Measurements from ENCODE around the gene SMIM13. TPM values are rescaled to one million over a fixed set of nuclear protein-coding genes. Genes with fewer than 3 reads are reported as not detected.
"Not testable (repeated sequence)": the region's sequence is repeated elsewhere in the genome, so short reads cannot be mapped to it uniquely, and the experiment has no call there.

SMIM13 gene
- total RNA-seq, 1 experiment from 2014 or later = 16.3 TPM

DNA sequence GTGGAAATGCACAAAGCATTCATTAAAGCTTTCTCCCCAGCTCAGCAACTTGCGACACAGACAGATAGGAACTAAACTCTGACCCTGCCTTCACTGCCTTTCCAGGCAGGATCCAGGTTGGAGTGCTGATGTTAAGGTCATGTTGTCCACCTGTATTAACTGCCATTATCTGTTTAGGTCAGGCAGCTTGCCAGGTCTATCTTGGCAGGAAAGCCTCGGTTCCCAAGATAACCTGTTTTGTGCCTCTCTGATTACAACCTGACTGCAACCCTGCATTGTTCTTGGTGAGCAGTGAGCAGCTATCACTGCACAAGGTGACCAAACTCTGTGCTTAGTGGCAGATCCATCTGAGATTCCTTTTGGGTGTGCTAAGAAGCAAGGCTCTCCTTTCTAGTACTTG, 26.3 kb upstream of the SMIM13 start:
- no peaks in the 10 kb centered on the region for H3K27me3 ChIP-seq
- no peaks in the 10 kb centered on the region for H3K4me1 ChIP-seq
- H3K9me3 ChIP-seq (replicated peaks) = no peaks in the 10 kb centered on the region
- H3K27ac ChIP-seq = no peak overlapping the region
- DNase-seq = no peak
- no peaks in the 10 kb centered on the region for H3K36me3 ChIP-seq
- H3K4me3 ChIP-seq = no peak overlapping the region

DNA sequence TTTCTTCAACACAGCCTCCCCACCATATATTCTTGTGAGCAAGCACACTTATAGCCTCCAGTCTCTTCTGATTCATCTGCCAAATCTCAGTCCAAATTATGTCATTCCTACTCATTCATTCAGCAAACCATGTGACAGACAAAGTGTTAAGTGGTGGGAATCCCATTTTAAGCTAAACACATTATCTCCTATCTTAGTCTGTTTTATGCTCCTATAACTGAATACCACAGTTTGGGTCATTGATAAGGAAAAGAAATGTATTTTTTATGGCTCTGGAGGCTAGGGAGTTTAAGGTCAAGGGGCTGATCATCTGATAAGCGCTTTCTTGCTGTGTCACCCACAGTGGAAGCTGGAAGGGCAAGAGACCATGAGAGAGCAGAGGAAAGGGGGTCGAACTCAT, 23.9 kb upstream of the SMIM13 start:
- H3K36me3 ChIP-seq = no peaks in the 10 kb centered on the region
- H3K4me3 ChIP-seq = no peak overlapping the region
- H3K27ac ChIP-seq = no peak overlapping the region
- no peaks in the 10 kb centered on the region for H3K27me3 ChIP-seq
- no peak for DNase-seq
- H3K4me1 ChIP-seq = no peaks in the 10 kb centered on the region
- no peaks in the 10 kb centered on the region for H3K9me3 ChIP-seq (replicated peaks)

DNA sequence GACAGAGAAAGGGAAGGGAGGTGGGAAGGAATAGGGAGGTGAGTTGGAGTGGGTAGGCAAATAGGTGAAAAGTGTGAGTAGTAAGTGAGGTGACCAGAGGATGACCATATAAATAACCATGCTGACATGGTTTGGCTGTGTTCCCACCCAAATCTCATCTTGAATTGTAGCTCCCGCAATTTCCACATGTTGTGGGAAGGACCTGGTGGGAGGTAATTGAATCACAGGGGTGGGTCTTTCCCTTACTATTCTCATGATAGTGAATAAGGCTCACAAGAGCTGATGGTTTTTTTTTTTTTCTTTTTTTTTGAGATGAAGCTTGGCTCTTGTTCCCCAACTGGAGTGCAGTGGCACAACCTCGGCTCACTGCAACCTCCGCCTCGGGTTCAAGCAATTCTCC, 21.5 kb upstream of the SMIM13 start:
- Histone ChIP-seq H3K27me3 (no peaks in the 10 kb centered on the region), H3K4me3 (no peak overlapping the region), H3K27ac (no peak overlapping the region), H3K9me3 (replicated peaks) (no peaks in the 10 kb centered on the region), H3K36me3 (no peaks in the 10 kb centered on the region), H3K4me1 (no peaks in the 10 kb centered on the region)
- no peak for DNase-seq

DNA sequence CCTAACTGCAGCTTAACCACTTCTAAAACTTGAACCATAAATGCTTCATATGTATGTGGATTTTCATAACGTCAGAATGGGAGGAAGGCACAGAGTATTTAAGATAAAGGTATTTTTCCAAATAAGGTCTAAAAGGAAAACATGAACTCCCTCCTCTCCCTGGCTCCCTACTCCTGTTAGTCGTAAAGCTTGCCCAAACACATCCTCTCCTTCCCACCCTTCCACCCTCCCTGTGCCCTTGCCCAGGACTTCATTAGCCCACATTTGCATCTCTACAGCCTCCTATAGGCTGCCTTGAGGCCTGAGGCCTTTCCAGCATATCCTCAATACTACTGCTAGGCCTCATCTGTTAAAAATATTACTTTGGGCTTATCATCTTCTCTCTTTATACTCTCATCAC, 17.1 kb upstream of the SMIM13 start:
- no peaks in the 10 kb centered on the region for H3K9me3 ChIP-seq (replicated peaks)
- H3K4me3 ChIP-seq = no peak overlapping the region
- no peaks in the 10 kb centered on the region for H3K36me3 ChIP-seq
- DNase-seq = no peak
- no peak overlapping the region for H3K27ac ChIP-seq
- no peaks in the 10 kb centered on the region for H3K4me1 ChIP-seq
- no peaks in the 10 kb centered on the region for H3K27me3 ChIP-seq

DNA sequence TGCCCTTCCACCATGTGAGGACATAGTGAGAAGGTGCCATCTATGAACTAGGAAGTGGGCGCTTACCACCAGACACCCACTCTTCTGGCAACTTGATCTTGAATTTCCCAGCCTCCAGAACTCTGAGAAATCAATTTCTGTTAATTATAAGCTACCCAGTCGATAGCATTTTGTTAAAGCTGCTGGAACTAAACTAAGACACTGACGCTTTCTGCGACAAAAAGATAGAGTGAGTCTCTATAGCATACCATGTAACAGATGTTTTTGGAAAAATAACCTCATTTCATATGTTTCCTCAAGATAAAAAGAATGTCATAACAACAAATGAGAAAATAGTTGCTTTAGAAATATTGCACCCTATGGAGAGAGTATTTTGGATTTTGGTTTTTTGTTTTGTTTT, 15.4 kb upstream of the SMIM13 start:
- Histone ChIP-seq H3K4me3 (no peak overlapping the region), H3K9me3 (replicated peaks) (no peaks in the 10 kb centered on the region), H3K27me3 (no peaks in the 10 kb centered on the region), H3K27ac (no peak overlapping the region), H3K36me3 (no peaks in the 10 kb centered on the region), H3K4me1 (no peaks in the 10 kb centered on the region)
- no peak for DNase-seq

DNA sequence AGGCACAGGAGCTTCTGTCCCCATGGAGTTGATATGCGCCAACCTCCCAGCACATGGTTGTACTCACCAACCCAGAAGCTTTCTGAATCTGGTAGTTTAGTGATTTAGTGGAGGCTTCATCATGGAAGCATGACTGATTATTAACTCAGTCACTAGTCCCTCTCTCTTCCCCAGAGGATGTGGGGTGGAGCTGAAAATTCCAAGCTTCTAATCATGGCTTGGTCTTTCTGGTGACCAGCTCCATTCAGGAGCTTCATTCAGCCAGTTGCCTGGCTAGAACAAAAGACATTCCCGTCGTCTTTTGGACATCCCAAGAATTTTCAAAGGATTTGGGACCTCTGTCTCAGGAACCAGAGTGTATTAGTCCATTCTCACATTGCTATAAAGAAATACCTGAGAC, 13.3 kb upstream of the SMIM13 start:
- Histone ChIP-seq H3K36me3 (no peaks in the 10 kb centered on the region), H3K27ac (no peak overlapping the region), H3K4me1 (no peaks in the 10 kb centered on the region)

DNA sequence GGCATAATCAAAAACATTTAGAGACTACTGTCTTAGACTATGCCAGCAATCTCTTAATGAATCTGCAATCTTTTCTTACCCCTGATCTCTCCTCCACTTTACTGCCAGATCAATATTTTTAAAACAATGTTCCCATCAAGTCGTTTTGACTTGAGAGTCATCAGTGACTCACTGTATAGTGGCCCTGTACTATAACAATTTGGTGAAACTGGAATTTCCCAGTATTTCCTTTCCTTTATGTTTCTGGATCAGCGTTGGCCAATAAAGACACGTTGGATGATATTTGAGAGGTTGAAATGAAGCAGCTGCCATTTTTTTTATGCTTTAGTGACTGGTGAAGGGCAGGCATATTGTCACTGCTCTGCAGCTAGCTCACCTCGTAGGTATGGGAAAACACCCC, 10.1 kb upstream of the SMIM13 start:
- H3K4me3 ChIP-seq = no peak overlapping the region
- H3K9me3 ChIP-seq (replicated peaks) = no peaks in the 10 kb centered on the region
- no peaks in the 10 kb centered on the region for H3K27me3 ChIP-seq
- H3K27ac ChIP-seq = no peak overlapping the region
- H3K36me3 ChIP-seq = no peaks in the 10 kb centered on the region
- no peak for DNase-seq
- H3K4me1 ChIP-seq = no peaks in the 10 kb centered on the region

More for the DNA sequence above, 13.3 kb upstream of the SMIM13 start:
- H3K27me3 ChIP-seq = no peaks in the 10 kb centered on the region
- H3K4me3 ChIP-seq = no peak overlapping the region
- DNase-seq = no peak
- no peaks in the 10 kb centered on the region for H3K9me3 ChIP-seq (replicated peaks)

DNA sequence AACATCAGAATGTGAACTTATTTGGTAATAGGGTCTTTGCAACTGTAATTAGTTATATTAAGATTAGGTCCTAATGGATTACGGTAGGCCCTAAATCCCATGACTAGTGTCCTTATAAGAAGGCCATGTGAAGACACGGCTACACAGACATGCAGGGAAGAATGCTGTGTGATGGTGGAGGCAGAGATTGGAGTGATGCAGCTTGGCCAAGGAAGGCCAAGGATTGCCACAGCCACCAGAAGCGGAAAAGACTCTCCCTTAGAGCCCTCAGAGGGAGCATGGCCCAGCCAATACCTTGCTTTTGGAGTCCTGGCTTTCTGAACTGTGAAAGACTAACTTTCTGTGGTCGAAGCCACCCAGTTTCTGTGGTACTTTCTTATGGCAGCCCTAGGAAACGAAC, 9.7 kb upstream of the SMIM13 start:
- no peak overlapping the region for H3K27ac ChIP-seq

DNA sequence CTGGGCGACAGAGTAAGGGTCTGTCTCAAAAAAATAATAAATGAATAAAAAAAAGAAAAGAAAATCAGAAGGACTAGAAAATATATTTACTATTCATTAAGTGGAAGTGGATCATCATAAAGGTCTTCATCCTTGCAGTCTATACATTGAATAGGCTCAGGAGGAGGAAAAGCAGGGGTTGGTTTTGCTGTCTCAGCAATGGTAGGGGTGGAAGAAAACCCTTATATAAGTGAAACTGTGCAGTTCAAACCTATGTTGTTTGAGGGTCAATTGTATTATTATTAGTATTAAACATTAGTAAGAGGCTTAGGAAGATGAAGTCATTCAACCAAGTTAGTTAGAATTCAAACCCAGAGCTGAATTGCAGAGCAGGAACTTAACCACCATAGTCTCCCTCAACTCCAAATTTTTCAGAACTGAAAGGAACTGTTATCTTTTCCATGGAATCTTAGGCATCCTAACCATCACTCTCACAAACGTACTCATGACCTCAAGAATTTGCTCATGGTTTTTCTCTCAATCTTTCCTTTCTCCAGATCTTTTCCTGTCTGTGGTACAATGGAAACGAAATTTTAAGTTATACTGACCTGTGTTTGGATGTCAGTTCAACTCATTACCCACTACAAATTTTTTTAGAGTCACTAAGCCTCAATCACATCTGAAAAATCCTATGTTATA, 7.7 kb upstream of the SMIM13 start:
- no peaks in the 10 kb centered on the region for H3K36me3 ChIP-seq
- H3K4me1 ChIP-seq = no peaks in the 10 kb centered on the region
- H3K9me3 ChIP-seq (replicated peaks) = no peaks in the 10 kb centered on the region
- no peak overlapping the region for H3K27ac ChIP-seq
- DNase-seq = no peak
- H3K4me3 ChIP-seq = no peak overlapping the region
- H3K27me3 ChIP-seq = no peaks in the 10 kb centered on the region

More for the DNA sequence above, 9.7 kb upstream of the SMIM13 start:
- Histone ChIP-seq H3K9me3 (replicated peaks) (no peaks in the 10 kb centered on the region), H3K4me3 (no peak overlapping the region), H3K36me3 (no peaks in the 10 kb centered on the region), H3K4me1 (no peaks in the 10 kb centered on the region), H3K27me3 (no peaks in the 10 kb centered on the region)
- no peak for DNase-seq

DNA sequence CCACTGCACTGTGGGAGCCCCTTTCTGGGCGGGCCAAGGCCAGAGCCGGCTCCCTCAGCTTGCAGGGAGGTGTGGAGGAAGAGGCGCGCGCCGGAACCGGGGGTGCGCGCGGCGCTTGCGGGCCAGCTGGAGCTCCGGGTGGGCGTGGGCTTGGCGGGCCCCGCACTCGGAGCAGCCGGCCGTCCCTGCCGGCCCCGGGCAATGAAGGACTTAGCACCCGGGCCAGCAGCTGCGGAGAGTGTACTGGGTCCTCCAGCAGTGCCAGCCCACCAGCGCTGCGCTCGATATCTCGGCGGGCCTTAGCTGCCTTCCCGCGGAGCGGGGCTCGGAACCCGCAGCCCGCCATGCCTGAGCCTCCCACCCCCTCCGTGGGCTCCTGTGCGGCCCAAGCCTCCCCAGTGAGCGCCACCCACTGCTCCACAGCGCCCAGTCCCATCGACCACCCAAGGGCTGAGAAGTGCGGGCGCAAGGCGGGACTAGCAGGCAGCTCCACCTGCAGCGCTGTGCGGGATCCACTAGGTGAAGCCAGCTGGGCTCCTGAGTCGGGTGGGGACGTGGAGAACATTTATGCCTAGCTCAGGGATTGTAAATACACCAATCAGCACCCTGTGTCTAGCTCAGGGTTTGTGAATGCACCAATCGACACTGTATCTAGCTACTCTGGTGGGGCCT, 6.4 kb upstream of the SMIM13 start:
- DNase-seq = not testable (repeated sequence)

DNA sequence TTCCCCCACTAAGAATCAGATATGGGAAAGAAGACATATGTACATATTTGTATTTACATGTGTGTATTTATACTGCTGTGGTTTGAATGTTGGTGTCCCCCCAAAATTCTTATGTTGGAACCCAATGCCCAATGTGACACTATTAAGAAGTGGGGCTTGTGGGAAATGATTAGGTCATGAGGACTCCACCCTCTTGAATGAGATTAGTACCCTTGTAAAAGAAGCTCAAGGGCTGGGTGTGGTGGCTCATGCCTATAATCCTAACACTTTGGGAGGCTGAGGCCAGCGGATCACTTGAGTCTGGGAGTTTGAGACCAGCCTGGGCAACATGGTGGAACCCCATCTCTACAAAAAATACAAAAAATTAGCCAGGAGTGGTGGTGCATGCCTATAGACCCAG, 3.9 kb upstream of the SMIM13 start:
- no peaks in the 10 kb centered on the region for H3K36me3 ChIP-seq
- no peak overlapping the region for H3K4me3 ChIP-seq
- H3K9me3 ChIP-seq (replicated peaks) = no peaks in the 10 kb centered on the region
- 0 out of 2 replicates have a peak, but pooled peaks cover 3% of the 10 kb centered on the region for H3K4me1 ChIP-seq
- H3K27ac ChIP-seq = no peak overlapping the region
- H3K27me3 ChIP-seq = no peaks in the 10 kb centered on the region
- no peak for DNase-seq

More for the DNA sequence above, 6.4 kb upstream of the SMIM13 start:
- H3K4me3 ChIP-seq; H3K36me3 ChIP-seq; H3K4me1 ChIP-seq; H3K9me3 ChIP-seq (replicated peaks); H3K27ac ChIP-seq; H3K27me3 ChIP-seq: not testable (repeated sequence)

DNA sequence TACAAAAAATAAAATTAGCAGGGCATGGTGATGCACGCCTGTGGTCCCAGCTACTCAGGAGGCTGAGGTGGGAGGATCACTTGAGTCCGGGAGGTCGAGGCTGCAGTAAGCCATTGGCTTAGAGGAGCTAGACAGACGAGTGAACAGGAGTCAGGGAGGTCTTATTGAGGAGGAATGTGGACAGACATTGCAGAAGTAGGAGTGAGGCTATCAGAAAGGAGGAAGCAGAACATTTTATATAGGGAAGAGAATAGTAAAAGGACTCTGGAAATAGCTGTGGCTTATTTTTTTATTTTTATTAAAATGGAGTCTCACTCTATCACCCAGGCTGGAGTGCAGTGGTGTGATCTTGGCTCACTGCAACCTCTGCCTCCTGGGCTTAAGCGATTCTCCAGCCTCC, 2.5 kb upstream of the SMIM13 start:
- not testable (repeated sequence) for H3K27ac ChIP-seq; H3K4me1 ChIP-seq; H3K4me3 ChIP-seq; H3K27me3 ChIP-seq; H3K36me3 ChIP-seq; H3K9me3 ChIP-seq (replicated peaks); DNase-seq

DNA sequence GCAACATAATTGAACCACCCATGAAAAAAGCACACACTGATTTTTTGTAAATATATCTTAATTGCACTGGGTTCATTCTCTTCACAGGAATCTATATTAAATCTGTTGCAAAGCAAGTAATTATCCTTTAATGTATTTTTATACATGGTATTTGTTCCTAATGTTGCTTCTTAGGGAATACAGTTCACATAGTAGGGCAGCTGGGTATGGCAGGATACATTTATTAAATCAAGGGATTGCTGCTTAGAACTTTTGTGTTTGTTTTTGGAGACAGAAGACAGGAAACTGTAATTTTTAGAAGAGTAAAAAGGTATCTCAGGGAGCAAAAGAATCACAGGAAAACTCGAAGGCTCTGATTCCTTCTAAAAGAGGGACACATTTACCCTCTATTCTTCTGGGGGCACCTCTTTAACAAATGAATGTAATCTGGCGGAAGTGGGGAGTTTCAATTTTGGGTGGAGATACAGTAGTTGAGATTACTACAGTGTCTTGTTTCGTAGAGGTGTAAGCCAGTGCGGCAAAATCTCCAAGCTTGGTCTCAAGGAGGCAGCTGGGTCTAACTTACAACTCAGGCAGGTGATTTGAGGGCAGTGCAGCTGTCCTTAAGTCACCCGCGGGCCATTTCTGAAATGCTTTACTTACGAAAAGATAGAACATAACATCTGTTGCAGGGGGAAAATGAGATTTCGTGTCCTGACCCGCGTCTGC, 812 bp upstream of the SMIM13 start:
- H3K27me3 ChIP-seq = no peaks in the 10 kb centered on the region
- H3K4me1 ChIP-seq = 0 out of 2 replicates have a peak, but pooled peaks cover 3% of the 10 kb centered on the region
- H3K36me3 ChIP-seq = no peaks in the 10 kb centered on the region
- no peaks in the 10 kb centered on the region for H3K9me3 ChIP-seq (replicated peaks)
- peak in 1 of 2 experiments; percentile 68 for DNase-seq
- H3K4me3 ChIP-seq = peak overlapping the region; percentile 95
- peak overlapping the region; percentile 97 for H3K27ac ChIP-seq

DNA sequence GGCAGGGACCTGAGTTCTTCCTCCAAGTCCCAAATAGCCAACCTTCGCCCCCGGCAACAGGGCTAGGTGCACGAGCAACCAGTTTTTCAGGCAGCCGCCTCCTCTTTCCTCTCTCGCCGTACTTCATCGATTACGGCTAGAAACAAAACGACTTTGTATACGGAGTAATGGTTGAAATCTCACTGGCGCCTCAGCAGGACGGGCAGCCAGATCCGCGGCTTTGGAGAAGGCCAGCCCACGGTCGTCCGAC, 333 bp upstream of the SMIM13 start:
- peak overlapping the region; percentile 97 for H3K27ac ChIP-seq

DNA sequence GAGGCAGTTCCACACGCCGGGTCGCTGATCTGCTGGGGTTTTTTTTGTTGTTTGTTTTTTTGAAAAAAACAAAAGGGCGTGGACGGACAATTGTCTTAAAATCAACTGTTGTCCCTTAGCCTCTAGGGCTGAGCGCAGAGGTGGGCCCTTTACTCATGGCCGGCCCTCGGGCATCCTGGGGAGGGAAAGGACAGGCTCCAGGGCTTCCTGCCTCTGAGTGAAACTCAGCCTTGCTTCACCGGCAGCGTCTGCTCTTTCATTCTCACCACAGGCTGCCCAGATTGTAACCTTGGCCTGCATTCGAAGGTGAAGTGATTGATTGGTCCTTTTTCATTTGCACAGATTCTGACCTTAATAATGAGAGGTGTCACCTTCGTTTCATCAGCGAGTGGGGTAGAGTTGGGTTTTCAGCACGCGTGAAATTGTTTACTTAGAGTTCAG, 797 bp downstream of the SMIM13 start:
- H3K4me3 ChIP-seq = peak overlapping the region; percentile 95
- peak overlapping the region; percentile 97 for H3K27ac ChIP-seq
- H3K4me1 ChIP-seq = 0 out of 2 replicates have a peak, but pooled peaks cover 3% of the 10 kb centered on the region
- H3K36me3 ChIP-seq = peaks cover 2% of the 10 kb centered on the region; the same call in 1 of the 2 replicates
- peak; percentile 41 to 54 for DNase-seq
- H3K9me3 ChIP-seq (replicated peaks) = no peaks in the 10 kb centered on the region
- H3K27me3 ChIP-seq = no peaks in the 10 kb centered on the region

More for the DNA sequence above, 333 bp upstream of the SMIM13 start:
- peak overlapping the region; percentile 95 for H3K4me3 ChIP-seq
- H3K27me3 ChIP-seq = no peaks in the 10 kb centered on the region
- H3K4me1 ChIP-seq = 0 out of 2 replicates have a peak, but pooled peaks cover 3% of the 10 kb centered on the region
- DNase-seq = peak in 1 of 2 experiments; percentile 45
- no peaks in the 10 kb centered on the region for H3K36me3 ChIP-seq
- no peaks in the 10 kb centered on the region for H3K9me3 ChIP-seq (replicated peaks)
